CMK (cell line): ENCODE measurements around the gene IGF1.
"Not testable (repeated sequence)": the region's sequence is repeated elsewhere in the genome, so short reads cannot be mapped to it uniquely, and the experiment has no call there.

Source experiments
- DNase-seq: peaks from one replicate; pipeline ENCODE4 v3.0.0-alpha.2; 2010; ENCODE audit warnings: low read depth

Gene IGF1

GRCh38 chr12:102461501-102461900 is 18.9 kb downstream of the IGF1 start:
- DNase-seq = no peak

- DNase-seq = no peak
Measured at GRCh38 chr12:102459314-102459713, 21.0 kb downstream of the IGF1 start.

DNA sequence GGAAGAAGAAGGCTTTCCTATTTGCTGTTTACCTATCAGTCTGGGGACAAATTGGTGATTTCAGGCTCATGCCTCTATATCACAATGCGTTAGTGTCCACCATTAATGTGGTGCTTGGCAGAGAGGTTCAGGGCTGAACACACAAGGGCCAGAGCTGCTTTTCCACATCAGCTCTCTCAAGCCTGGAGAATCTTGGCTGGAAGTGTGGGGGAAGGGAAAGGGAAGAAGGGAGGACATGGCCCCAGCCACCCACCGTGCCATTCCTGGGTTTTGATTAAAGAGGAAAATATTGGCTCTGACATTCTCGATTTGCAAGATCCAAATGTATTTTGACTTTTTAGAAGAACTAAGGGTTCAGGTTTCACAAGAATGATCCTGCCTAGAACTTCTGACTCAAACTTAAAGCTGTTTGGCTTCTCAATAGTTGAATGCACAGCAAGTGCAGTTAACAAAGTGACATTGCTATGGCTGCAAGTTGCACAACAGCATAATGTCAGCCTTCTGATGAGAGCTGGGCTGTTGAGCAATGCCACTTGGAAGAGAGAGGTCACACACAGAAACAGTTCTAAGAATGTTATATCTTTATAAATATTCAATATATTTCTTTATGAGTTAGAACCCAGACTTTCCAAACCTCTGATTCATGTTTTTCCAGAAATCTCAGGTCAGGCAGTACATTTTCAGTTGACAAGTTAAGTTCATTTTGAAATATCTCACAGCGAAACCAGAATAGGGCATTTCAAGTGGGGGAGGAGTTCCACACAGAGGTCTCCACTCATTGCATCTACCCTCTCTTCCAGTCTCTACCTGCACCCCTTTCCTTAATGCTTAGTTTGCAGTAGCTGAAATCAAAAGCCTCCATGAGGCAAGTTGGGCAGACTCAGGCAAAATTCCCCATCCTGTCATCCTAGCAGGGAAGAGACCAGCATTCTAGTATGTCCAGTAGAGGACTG is 25.3 kb downstream of the IGF1 start:
- no peak for DNase-seq

DNA sequence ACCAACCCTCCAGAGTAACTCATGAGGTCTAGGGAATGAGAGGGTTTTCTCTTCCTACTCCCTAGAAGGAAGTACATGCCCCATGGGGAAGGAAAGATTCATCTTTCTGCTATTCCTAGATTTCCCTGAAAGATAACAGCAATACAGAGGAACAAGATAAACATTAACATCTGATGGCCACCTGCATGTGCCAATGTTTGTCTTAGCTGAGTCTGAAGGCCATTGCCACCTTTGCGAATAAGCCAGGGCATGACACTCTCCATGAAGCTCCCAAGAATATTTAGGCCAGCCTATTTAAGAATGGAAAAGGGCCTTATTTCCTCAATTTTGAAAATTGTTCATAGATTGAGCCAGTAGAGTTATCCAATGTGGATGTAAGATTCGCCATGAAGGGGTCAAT is 26.0 kb downstream of the IGF1 start:
- DNase-seq = no peak

- DNase-seq = no peak
Measured at GRCh38 chr12:102452605-102453004, 27.8 kb downstream of the IGF1 start.

GRCh38 chr12:102449018-102449417 is 31.3 kb downstream of the IGF1 start:
- DNase-seq = not testable (repeated sequence)

DNA sequence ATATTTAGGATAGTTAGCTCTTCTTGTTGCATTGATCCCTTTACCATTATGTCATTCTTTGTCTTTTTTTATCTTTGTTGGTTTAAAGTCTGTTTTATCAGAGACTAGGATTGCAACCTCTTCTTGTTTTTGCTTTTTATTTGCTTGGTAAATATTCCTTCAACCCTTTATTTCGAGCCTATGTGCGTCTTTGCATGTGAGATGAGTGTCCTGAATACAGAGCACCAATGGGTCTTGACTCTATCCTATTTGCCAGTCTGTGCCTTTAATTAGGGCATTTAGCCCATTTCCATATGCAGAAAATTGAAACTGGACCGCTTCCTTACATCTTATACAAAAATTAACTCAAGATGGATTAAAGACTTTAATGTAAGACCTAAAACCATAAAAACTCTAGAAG is 32.9 kb downstream of the IGF1 start:
- not testable (repeated sequence) for DNase-seq

GRCh38 chr12:102444707-102445106 is 35.7 kb downstream of the IGF1 start:
- DNase-seq = no peak

- DNase-seq = no peak
Measured at GRCh38 chr12:102444093-102444492, 36.3 kb downstream of the IGF1 start.

DNA sequence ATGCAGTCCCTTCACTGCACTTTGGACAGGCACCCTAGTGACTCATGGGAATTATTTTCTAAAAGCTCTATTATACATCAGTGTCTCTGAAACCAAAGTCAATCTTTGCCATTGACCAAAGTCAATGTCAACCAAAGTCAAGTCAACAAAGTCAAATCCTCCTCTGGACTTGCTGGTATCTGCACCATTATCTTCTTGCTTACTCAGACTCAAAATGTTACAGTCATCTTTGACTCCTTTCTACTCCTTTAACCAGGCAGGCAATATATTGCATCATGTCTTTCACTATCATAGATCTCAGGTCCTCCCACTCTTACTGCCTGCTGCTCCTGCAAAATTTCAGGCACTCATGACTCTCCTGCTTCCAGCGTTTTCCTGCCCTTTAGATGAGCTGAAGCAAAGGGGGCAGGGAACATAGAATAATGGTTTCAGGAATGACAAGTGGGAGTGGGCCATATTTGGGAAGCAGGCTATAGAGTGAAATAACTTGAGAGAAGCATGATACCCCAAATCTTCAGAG is 39.2 kb downstream of the IGF1 start:
- DNase-seq = no peak

GRCh38 chr12:102439426-102440405 is 40.6 kb downstream of the IGF1 start:
- no peak for DNase-seq

- no peak for DNase-seq
Measured at GRCh38 chr12:102438827-102439210, 41.5 kb downstream of the IGF1 start.

DNA sequence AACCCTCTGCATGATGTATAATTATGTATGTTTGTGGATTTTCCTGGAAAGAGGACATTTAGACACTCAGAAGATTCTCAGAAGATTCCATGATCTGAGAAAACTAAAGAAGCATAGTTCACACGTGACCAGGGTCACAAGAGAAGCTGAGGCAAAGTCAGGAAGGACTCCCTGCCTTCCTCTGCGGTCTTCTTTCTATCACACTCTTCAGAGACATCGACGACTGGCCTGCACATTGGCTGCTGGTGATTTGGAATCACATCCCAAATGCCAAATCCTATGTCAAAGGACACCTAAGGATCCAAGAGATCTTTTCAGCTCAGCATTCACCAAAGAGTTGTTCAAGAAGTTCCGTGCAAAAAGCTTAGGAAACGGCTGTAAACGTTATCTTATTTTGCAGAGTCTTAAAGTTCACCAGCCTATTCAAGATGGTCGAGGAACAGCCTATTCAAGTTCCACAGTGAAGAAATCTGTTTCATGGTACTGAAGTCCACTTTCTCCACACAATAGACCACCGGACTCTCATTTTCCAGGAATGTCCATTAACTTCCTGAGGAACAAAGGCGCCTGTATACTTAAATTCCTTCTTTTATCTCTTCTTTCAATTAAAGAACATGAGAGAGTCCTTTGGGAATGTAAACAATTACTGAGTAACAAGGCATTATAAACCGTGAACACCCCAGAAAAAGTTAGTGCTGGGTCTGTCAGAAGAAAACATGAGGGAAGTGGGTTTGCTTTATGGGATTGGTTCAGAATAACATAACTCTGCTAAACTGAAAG is 42.1 kb downstream of the IGF1 start:
- DNase-seq = no peak

GRCh38 chr12:102437511-102437910 is 42.9 kb downstream of the IGF1 start:
- DNase-seq = no peak

DNA sequence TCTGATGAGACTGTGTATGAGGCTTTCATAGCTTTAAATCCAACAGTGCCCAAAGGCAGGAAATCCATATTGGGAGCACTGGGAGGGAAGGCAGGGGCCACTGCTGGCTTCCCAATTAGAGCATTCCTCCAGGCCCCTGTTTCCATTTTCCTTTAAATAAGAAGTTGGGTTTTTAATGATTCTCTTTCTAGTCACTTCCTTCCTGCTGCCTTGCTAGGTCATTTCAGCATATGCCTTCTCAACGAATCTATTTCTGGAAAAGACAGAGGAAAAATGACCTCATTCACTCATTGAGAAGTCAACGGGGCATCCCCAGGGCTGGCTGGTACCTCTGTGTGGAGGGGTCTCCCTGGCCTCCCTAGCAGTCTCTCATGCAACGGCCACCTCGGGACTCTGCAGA is 43.5 kb downstream of the IGF1 start:
- no peak for DNase-seq

- no peak for DNase-seq
Measured at GRCh38 chr12:102435827-102436436, 44.4 kb downstream of the IGF1 start.

- DNase-seq = no peak
Measured at GRCh38 chr12:102433304-102433703, 47.1 kb downstream of the IGF1 start.

- no peak for DNase-seq
Measured at GRCh38 chr12:102430661-102431060, 49.7 kb downstream of the IGF1 start.

GRCh38 chr12:102429211-102430154 is 50.9 kb downstream of the IGF1 start:
- DNase-seq = no peak

GRCh38 chr12:102427543-102427941 is 52.8 kb downstream of the IGF1 start:
- DNase-seq = no peak
